Measurements from ENCODE around the gene SLC66A2. TPM values are rescaled to one million over a fixed set of nuclear protein-coding genes. Genes with fewer than 3 reads are reported as not detected.

The SLC66A2 gene
- total RNA-seq, 2 donors from 2014 or later = 74.9 to 88.0 TPM

DNA sequence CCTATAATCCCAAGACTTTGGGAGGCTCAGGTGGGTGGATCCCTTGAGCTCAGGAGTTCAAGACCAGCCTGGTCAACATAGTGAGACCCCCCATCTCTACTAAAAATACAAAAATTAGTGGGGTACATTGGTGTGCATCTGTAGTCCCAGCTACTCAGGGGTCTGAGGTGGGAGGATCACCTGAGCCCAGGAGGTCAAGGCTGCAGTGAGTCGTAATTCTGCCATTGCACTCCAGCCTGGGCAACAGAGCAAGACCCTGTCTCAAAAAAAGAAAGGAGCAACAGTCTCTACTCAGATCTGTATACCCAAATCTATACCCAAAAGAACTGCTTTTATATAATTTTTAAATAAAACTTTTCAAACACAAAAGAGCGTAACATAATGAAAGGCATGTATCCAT lies 7.5 kb upstream of the SLC66A2 start:
- H3K36me3 ChIP-seq = no peaks in the 10 kb centered on the region
- no peak for DNase-seq
- no peak overlapping the region for H3K4me3 ChIP-seq
- H3K27me3 ChIP-seq = no peaks in the 10 kb centered on the region
- H3K9ac ChIP-seq (ENCODE audit: low read depth in 2 of 2, low read length in 2 of 2) = no peak overlapping the region
- H3K4me1 ChIP-seq = peaks cover 19% of the 10 kb centered on the region
- H3K9me3 ChIP-seq = no peaks in the 10 kb centered on the region
- H3K27ac ChIP-seq = no peak overlapping the region
- TF ChIP-seq, protein P1, sequence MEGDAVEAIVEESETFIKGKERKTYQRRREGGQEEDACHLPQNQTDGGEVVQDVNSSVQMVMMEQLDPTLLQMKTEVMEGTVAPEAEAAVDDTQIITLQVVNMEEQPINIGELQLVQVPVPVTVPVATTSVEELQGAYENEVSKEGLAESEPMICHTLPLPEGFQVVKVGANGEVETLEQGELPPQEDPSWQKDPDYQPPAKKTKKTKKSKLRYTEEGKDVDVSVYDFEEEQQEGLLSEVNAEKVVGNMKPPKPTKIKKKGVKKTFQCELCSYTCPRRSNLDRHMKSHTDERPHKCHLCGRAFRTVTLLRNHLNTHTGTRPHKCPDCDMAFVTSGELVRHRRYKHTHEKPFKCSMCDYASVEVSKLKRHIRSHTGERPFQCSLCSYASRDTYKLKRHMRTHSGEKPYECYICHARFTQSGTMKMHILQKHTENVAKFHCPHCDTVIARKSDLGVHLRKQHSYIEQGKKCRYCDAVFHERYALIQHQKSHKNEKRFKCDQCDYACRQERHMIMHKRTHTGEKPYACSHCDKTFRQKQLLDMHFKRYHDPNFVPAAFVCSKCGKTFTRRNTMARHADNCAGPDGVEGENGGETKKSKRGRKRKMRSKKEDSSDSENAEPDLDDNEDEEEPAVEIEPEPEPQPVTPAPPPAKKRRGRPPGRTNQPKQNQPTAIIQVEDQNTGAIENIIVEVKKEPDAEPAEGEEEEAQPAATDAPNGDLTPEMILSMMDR (IDR thresholded peaks at IDR 0.05) = no peak
- intact Hi-C loops (cut with DNase I) = no loop called here

DNA sequence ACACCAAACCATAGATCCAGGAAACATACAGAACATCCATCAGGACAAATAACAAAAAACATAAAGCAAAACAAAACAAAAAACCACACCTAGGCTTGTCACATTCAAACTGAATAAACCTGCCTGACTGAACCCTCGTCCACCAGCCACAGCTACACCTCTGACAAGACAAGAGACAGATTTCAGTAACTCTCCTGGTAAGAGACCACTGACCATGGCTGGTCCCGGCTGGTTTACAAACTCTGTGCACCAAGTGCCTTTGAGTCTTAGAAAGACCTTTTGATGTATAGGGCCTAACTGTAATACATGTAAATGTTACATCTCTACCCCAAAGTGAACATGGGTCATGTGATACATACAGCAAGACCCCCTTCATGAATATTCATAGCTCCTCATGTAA lies 4.8 kb upstream of the SLC66A2 start:
- TF ChIP-seq, protein P1 (IDR thresholded peaks at IDR 0.05) = no peak
- DNase-seq = peak; percentile 18

DNA sequence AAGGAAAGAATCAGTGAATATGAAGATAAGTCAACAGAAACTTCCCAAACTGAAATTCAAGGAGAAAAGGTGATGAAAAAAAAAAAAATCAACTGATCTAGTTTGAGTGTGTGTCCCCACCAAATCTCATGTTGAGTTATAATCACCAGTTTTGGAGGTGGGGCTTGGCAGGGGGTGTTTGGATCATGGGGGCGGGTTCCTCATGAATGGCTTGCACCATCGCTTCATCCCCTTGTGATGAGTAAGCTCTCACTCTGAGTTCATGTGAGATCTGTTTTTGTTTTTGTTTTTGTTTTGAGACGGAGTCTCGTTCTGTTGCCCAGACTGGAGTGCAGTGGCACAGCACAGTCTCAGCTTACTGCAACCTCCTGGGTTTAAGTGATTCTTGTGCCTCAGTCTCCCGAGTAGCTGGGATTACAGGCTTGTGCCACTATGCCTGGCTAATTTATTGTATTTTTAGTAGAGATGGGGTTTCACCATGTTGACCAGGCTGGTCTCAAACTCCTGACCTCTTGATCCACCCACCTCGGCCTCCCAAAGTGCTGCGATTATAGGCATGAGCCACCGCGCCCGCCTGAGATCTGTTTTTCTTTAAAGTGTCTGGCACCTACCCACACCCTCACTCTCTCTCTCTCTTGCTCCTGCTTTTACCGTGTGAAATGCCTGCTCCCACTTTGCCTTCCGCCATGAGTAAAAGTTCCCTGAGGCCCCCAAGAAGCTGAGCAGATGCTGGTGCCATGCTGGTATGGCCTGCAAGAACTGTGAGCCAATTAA lies 4.0 kb upstream of the SLC66A2 start:
- Histone ChIP-seq H3K27ac (no peak overlapping the region), H3K4me1 (peaks cover 7% of the 10 kb centered on the region)
- DNase-seq = peak; percentile 19

More for the DNA sequence above, 4.8 kb upstream of the SLC66A2 start:
- H3K4me1 ChIP-seq = peaks cover 15% of the 10 kb centered on the region
- no peaks in the 10 kb centered on the region for H3K27me3 ChIP-seq
- H3K9ac ChIP-seq (ENCODE audit: low read depth in 2 of 2, low read length in 2 of 2) = no peak overlapping the region
- no peak overlapping the region for H3K27ac ChIP-seq
- intact Hi-C loops (cut with DNase I) = no loop called here
- H3K9me3 ChIP-seq = no peaks in the 10 kb centered on the region
- no peaks in the 10 kb centered on the region for H3K36me3 ChIP-seq
- no peak overlapping the region for H3K4me3 ChIP-seq

DNA sequence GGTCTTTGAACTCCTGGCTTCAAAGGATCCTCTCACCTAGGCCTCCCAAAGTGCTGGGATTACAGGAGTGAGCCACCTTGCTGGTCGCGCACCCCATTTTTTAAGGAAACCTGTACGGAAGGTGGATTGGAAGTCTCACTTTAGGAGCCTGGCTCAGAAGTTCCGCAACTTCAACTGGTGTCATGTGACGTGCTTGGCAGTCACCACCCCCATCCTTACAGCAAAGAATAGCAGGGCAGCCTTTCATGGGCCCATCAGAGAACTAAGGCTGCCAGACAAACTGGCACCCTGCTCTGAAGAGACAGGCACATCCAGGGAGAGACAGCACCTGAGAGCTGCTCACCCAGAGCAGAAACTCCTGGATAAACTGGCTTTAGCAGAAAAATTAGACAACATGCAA lies 3.3 kb upstream of the SLC66A2 start:
- TF ChIP-seq, protein P1 (IDR thresholded peaks at IDR 0.05) = no peak
- H3K9me3 ChIP-seq = no peaks in the 10 kb centered on the region
- H3K4me1 ChIP-seq = peaks cover 8% of the 10 kb centered on the region
- intact Hi-C loops (cut with DNase I) = no loop called here
- H3K27me3 ChIP-seq = no peaks in the 10 kb centered on the region
- peak overlapping the region; percentile 55 for H3K27ac ChIP-seq
- H3K36me3 ChIP-seq = no peaks in the 10 kb centered on the region
- no peak overlapping the region for H3K4me3 ChIP-seq
- DNase-seq = peak; percentile 54
- H3K9ac ChIP-seq (ENCODE audit: low read depth in 2 of 2, low read length in 2 of 2) = peak overlapping the region in 1 of 2 donors; percentile 62

More for the DNA sequence above, 4.0 kb upstream of the SLC66A2 start:
- intact Hi-C loops (cut with DNase I) = no loop called here
- Histone ChIP-seq H3K27me3 (no peaks in the 10 kb centered on the region), H3K9me3 (no peaks in the 10 kb centered on the region), H3K36me3 (no peaks in the 10 kb centered on the region), H3K9ac (ENCODE audit: low read depth in 2 of 2, low read length in 2 of 2) (no peak overlapping the region), H3K4me3 (no peak overlapping the region)
- TF ChIP-seq, protein P1 (IDR thresholded peaks at IDR 0.05) = no peak

DNA sequence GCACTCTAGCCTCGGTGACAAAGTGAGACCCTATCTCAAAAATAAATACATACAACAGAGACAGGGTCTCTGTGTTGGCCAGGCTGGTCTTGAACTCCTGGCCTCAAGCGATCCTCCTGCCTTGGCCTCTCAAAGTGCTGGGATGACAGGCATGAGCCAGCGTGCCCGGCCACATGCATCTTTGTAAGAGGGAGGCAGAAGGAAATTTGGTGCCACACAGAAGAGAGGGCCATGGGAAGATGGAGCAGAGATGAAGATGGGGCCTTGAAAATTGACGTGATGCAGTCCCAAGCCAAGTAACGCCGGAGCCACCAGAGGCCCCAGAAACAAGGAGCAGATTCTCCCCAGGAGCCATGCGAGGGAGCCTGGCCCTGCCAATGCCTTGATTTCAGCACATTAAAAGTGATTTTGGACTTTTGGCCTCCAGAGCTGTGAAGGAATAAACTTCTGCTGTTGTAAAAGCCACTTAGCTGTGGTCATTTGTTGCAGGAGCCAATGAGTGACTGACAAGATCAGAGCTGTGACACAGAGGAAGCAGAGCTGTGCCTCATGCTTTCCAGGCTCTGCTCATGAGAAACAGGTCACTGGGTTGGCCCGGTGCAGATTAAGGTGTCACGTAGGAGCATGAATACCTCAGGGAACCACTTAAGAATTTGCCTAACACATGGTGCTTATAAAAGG lies 2.7 kb upstream of the SLC66A2 start:
- peak overlapping the region in 1 of 2 donors; percentile 70 for H3K9ac ChIP-seq (ENCODE audit: low read depth in 2 of 2, low read length in 2 of 2)
- no peak overlapping the region for H3K4me3 ChIP-seq
- peak overlapping the region; percentile 55 for H3K27ac ChIP-seq
- DNase-seq = peak; percentile 81
- no peaks in the 10 kb centered on the region for H3K36me3 ChIP-seq
- H3K9me3 ChIP-seq = no peaks in the 10 kb centered on the region
- intact Hi-C loops (cut with DNase I) = no loop called here
- H3K4me1 ChIP-seq = peaks cover 6% of the 10 kb centered on the region
- TF ChIP-seq, protein P1 (IDR thresholded peaks at IDR 0.05) = no peak
- H3K27me3 ChIP-seq = no peaks in the 10 kb centered on the region

Measured in colonic mucosa (tissue), 4 donors.